MM.1S (cell line): ENCODE measurements around the gene SEMA3C.

Experiments
- CTCF ChIP-seq: fragments of 300-600 bp; sonication (generic); IDR thresholded peaks from 2 replicates; pipeline ENCODE4 v1.5.1; 2016; ENCODE audit warnings: antibody characterized with exemption, low read length, mixed read lengths
- EZH2 ChIP-seq: fragments of 300-600 bp; sonication (generic); optimal IDR thresholded peaks from 2 replicates; pipeline ENCODE3; 2017; ENCODE audit warnings: low read depth, mild to moderate bottlenecking, antibody characterized with exemption, low read length, mixed read lengths

DNA sequence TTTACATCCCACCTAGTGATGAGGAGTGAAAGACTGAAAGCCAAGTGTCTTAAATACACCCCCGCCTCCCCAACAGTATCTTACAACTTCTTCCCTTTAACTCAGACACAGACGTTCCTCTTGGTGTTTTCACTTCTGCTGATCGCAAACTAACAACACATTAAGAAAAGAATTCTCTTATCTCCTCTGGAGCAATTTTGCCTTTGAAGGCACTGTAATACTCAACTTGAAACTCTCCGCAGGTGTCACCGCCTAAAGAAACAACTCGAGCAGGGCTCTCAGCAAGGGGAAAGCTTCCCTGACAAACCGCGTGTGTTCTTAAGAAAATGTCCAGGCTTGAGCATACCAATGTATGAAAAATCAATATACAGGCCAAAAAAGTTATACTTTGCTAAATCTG, 452 bp downstream of the SEMA3C start:
- TF ChIP-seq CTCF (no peak), EZH2 (no peak)
